Measurements from ENCODE around the gene SEMA4B. TPM values are rescaled to one million over a fixed set of nuclear protein-coding genes. Genes with fewer than 3 reads are reported as not detected.

Gene SEMA4B
- total and polyA plus RNA-seq, 9 of the 15 experiments (the other 6 are each of a cell fraction or from before 2014, with no cell fraction given), result 1.3 to 33.6 (median 11.0) TPM

DNA sequence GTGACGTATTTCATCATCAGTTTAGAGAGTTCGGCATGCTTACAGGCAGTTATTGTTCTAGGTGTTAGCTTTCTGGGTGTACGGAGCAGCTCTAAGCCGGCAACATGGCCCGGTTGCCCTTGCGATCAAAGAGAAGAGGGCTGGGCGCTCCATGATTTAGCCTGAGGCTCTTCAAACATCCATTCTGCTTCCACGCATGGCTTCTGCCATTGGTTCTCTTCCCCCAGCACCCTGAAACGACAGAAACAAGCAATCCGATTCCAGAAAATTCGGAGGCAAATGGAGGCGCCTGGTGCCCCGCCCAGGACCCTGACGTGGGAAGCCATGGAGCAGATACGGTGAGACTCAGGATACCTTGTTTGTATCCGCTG is 64.9 kb downstream of the SEMA4B start (continued):
- TF ChIP-seq TCFL5 (CRISPR knock-in tag; conservative IDR thresholded peaks at IDR 0.05) (no peak), HNRNPK (IDR thresholded peaks at IDR 0.05; ENCODE audit: low read depth, low read length, poor library complexity, severe bottlenecking) (no peak), ZBTB1 (CRISPR knock-in tag; IDR thresholded peaks at IDR 0.05; ENCODE audit: borderline replicate concordance, low read depth) (no peak), BMI1 (IDR thresholded peaks at IDR 0.05; ENCODE audit: low read length) (no peak), MAFK (IDR thresholded peaks at IDR 0.05; ENCODE audit: low read length) (no peak), ETV6 (IDR thresholded peaks at IDR 0.05; ENCODE audit: borderline replicate concordance in 1 of 2, low read depth in 2 of 2, low read length in 1 of 2) (no peak), ETV6 (CRISPR knock-in tag; IDR thresholded peaks at IDR 0.05; ENCODE audit: borderline replicate concordance) (no peak), PHB (CRISPR knock-in tag; IDR thresholded peaks at IDR 0.05) (no peak), ZNF436 (CRISPR knock-in tag; IDR thresholded peaks at IDR 0.05) (no peak), MECOM (CRISPR knock-in tag; IDR thresholded peaks at IDR 0.05) (no peak), ASH1L (IDR thresholded peaks at IDR 0.05; ENCODE audit: borderline replicate concordance, low read depth, partially characterized antibody) (no peak), ZNF75A (CRISPR knock-in tag; IDR thresholded peaks at IDR 0.05) (no peak), KAT7 (CRISPR knock-in tag; IDR thresholded peaks at IDR 0.05; ENCODE audit: borderline replicate concordance) (no peak), MEF2D (tag; conservative IDR thresholded peaks at IDR 0.05; ENCODE audit: low read depth) (no peak), ZBTB8A (IDR thresholded peaks at IDR 0.05; ENCODE audit: partially characterized antibody) (no peak), HDAC2 (IDR thresholded peaks at IDR 0.05) (0 out of 2 replicates have a peak, but pooled peaks have one; percentile 4), YY1 (IDR thresholded peaks at IDR 0.05; ENCODE audit: borderline replicate concordance in 1 of 3, control insufficient read depth in 1 of 3, extremely low read depth in 1 of 3, insufficient read depth in 3 of 3, insufficient read length in 1 of 3, insufficient replicate concordance in 2 of 3, low read depth in 1 of 3, low read length in 2 of 3) (peak in 2 of 3 experiments; percentile 48 to 60), CXXC5 (CRISPR knock-in tag; IDR thresholded peaks at IDR 0.05) (no peak), ZNF584 (CRISPR knock-in tag; IDR thresholded peaks at IDR 0.05; ENCODE audit: low read depth) (no peak)
- TF ChIP-seq, protein P1, sequence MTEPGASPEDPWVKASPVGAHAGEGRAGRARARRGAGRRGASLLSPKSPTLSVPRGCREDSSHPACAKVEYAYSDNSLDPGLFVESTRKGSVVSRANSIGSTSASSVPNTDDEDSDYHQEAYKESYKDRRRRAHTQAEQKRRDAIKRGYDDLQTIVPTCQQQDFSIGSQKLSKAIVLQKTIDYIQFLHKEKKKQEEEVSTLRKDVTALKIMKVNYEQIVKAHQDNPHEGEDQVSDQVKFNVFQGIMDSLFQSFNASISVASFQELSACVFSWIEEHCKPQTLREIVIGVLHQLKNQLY (CRISPR knock-in tag; conservative IDR thresholded peaks at IDR 0.05), result no peak
- TF ChIP-seq, protein P2, sequence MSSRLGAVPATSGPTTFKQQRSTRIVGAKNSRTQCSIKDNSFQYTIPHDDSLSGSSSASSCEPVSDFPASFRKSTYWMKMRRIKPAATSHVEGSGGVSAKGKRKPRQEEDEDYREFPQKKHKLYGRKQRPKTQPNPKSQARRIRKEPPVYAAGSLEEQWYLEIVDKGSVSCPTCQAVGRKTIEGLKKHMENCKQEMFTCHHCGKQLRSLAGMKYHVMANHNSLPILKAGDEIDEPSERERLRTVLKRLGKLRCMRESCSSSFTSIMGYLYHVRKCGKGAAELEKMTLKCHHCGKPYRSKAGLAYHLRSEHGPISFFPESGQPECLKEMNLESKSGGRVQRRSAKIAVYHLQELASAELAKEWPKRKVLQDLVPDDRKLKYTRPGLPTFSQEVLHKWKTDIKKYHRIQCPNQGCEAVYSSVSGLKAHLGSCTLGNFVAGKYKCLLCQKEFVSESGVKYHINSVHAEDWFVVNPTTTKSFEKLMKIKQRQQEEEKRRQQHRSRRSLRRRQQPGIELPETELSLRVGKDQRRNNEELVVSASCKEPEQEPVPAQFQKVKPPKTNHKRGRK (tag; IDR thresholded peaks at IDR 0.05), result no peak
- TF ChIP-seq, protein P3, sequence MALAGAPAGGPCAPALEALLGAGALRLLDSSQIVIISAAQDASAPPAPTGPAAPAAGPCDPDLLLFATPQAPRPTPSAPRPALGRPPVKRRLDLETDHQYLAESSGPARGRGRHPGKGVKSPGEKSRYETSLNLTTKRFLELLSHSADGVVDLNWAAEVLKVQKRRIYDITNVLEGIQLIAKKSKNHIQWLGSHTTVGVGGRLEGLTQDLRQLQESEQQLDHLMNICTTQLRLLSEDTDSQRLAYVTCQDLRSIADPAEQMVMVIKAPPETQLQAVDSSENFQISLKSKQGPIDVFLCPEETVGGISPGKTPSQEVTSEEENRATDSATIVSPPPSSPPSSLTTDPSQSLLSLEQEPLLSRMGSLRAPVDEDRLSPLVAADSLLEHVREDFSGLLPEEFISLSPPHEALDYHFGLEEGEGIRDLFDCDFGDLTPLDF (CRISPR knock-in tag; IDR thresholded peaks at IDR 0.05), result no peak
- TF ChIP-seq, protein P4, sequence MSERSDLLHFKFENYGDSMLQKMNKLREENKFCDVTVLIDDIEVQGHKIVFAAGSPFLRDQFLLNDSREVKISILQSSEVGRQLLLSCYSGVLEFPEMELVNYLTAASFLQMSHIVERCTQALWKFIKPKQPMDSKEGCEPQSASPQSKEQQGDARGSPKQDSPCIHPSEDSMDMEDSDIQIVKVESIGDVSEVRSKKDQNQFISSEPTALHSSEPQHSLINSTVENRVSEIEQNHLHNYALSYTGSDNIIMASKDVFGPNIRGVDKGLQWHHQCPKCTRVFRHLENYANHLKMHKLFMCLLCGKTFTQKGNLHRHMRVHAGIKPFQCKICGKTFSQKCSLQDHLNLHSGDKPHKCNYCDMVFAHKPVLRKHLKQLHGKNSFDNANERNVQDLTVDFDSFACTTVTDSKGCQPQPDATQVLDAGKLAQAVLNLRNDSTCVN (CRISPR knock-in tag; IDR thresholded peaks at IDR 0.05), result no peak
- TF ChIP-seq, protein P5, sequence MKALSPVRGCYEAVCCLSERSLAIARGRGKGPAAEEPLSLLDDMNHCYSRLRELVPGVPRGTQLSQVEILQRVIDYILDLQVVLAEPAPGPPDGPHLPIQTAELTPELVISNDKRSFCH (CRISPR knock-in tag; IDR thresholded peaks at IDR 0.05), result no peak
- TF ChIP-seq, protein P5 (tag; IDR thresholded peaks at IDR 0.05), result no peak
